GM15510 (cell line): Measurements from ENCODE around the gene PROCA1.
A peak's percentile ranks its signal among the peaks of the same experiment; 100 is the strongest.

Experiments used
- POLR2A ChIP-seq: IDR thresholded peaks from 3 replicates; pipeline ENCODE4 v1.6.1; 2011; ENCODE audit warnings: borderline replicate concordance; ENCODE audit not compliant: insufficient read length; ENCODE audit errors: extremely low read depth

The PROCA1 gene

DNA sequence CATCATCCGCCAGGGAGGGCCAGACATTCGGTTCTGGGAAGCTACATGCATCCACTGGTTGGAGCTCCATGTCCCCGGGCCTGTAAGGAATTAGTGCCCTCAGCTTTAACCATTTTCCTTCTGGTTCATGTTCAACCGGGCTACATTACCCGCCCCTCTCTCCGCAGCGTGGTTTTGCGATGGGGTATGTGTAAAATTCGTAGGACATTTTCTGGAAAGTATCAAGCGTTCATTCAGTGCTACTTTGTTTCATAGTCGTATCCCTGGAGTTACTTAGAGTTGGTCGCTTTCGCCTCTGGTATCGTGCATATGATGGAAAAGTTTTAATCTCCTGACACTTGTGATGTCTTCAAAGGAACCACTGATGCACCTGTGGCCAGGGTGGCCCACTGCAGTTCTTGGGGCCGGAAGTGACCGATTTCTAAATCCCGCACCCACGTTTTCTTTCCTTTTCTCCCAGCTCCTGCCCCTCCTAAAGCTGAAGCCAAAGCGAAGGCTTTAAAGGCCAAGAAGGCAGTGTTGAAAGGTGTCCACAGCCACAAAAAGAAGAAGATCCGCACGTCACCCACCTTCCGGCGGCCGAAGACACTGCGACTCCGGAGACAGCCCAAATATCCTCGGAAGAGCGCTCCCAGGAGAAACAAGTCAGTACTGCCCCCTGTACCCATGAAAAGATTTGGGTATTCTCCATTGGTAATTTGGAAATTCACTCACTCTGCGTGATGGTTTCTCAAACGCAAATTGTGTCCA is 8.7 kb upstream of the PROCA1 start:
- TF ChIP-seq POLR2A, result no peak

DNA sequence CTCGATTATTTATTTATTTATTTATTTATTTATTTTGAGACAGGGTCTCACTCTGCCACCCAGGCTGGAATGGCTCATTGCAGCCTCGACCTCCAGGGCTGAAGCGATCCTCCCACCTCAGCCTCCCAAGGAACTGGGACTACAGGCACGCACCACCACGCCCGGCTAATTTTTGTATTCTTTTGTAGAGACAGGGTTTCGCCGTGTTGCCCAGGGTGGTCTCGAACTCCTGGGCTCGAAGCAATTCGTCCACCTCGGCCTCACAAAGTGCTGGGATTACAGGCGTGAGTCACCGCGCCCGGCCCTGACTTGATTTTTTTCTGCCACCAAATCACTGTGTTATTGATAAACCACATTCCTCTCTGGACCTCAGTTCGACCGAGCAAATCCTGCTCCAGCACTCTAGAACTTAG is 7.3 kb upstream of the PROCA1 start:
- no peak for TF ChIP-seq POLR2A

DNA sequence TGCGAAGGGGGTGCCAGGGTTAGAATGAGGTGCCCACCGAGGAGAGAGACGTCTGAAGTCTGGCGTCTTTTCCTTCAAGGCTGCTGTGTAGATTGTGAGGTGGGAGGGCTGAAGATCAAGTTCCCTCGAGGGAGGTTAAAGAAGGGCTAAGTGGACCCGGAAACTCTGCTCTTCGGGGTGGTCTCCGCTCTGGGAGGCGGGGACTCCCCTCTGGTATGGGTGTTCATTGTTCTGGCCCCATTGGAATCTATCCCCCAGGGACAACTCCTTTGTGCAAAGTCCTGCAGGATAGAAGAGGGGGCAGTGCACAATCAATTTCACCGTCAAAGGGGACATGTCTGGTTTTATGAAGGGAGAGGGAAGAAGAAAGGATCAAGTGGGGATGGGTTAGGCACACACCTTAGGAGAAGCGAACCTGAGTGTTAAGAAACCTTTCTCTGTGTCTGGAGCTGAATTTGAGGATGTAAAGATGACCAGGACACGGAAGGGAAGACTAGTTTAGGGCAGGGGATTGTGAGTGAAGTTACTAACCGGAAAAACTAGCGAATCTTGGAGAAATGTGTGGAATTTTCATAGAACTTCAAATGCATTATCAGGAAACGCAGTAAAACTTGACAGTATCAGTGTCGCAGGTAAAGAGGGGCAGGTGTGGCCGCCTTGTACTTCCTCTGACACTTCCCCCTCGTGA is 6.8 kb upstream of the PROCA1 start:
- no peak for TF ChIP-seq POLR2A

DNA sequence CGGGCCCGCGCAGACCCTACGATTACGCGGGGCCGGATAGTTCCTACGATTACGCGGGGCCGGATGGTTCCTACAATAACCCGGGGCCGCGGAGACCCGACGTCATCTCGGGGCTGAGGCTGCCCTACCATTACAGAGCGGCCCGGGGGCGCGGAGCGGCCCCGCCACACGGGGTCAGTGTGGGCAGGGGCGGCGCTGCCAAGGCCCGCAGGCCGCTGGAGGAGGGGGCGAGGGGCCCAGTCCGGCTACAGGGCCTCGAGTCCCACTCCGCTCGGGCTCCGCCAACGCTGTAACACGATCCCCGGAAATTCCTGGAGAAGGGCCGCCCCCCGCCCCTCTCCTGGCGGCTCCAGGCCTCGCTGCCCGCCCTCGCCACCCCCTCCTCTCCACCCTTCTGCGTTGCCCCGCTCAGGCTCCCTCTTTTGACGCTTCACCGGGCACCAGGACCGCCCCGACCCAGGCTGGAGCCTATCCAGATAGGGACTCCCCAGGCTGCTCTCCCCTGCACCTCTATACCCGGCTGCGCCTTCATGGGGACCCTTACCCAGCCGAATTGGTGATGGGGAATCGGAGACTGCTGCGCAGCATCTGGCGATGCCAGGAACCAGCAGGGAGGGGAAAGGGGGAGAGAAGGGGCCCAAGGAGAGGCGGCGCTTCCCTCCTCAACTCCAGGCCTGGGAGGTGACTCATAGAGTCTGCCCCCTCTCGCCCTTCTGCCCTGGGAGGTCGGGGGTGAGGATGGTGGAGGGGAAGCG is 6.1 kb upstream of the PROCA1 start, which contains the start of gene RAB34:
RAB34 (minus strand) TSS at position 291 of the 755 bp plus-strand sequence. CDS start 602 bp downstream, outside the sequence.
- TF ChIP-seq POLR2A, result peak; percentile 47

DNA sequence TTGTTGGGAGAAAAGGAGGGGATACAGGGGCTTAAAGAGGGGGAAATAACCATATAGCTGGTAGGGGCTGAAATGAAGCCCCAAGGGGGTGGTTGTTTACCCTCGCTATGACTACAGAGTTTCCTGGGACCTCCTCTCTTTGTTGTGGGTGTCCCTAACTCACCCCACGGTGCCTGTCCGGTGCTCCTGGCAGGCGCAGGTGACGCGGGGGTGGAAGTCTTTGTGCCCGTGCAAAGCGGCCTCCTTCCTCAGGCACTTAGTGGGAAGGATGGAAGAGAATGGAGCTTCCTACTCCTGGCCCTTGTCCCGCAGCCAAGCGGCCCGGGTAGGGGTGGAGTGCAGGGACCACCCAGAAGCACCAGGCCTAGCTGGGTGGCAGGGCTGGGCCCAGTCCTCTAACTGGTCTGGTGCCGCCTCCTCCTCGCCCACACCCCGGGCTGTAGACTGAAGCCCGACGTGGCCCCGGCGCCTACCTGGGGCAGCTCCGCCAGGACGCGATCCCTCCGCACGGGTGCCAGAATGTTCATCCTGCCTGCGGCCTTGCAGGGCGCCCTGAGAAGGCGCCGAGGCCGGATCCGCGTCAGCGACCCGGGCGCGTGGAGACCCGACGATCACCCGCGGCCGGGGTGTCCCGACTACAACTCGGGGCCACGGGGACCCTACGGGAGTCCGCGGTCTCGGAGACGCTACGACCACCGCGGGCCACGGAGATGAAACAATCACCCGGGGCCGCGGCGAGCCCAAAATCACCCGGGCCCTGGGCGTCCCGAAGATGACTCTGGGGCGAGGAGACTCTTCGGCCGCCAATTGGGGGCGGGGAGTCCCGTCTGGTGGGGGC is 5.3 kb upstream of the PROCA1 start:
- TF ChIP-seq POLR2A, result no peak

DNA sequence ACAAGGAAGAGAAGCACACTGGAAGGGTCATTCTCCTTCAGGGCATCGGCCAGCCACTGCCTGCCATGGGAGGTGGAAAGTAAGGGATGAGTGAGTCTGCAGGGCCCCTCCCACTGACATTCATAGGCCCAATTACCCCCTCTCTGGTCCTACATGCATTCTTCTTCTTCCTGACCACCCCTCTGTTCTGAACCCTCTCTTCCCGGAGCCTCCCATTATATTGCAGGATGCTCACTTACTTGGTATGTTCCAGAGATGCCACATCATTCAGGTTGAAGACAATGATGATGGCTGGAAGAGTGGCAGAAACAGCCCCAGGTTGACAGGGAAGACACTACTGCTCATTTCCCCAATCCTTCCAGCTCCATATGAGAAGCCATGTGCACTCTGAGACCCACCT is 3.5 kb upstream of the PROCA1 start:
- no peak for TF ChIP-seq POLR2A

DNA sequence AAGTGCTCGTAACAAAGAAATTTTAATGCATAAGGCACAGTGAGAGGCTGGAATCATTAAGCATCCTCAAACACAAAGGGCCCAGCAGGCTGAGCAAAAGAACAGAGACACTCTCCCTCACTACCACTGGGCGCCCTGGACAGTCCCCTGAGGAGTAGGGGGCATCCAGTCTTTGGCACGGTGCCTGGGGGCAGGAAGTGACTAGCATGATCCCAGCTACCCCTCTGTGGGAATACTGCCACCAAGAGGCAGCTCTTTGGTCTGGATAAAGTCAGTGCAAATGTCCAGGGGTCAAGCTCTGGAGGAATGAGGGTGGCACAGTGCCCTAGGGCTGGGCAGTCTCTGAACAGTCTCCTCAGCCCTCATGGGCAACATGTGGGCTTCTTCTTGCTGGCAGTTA is 2.6 kb upstream of the PROCA1 start:
- no peak for TF ChIP-seq POLR2A

DNA sequence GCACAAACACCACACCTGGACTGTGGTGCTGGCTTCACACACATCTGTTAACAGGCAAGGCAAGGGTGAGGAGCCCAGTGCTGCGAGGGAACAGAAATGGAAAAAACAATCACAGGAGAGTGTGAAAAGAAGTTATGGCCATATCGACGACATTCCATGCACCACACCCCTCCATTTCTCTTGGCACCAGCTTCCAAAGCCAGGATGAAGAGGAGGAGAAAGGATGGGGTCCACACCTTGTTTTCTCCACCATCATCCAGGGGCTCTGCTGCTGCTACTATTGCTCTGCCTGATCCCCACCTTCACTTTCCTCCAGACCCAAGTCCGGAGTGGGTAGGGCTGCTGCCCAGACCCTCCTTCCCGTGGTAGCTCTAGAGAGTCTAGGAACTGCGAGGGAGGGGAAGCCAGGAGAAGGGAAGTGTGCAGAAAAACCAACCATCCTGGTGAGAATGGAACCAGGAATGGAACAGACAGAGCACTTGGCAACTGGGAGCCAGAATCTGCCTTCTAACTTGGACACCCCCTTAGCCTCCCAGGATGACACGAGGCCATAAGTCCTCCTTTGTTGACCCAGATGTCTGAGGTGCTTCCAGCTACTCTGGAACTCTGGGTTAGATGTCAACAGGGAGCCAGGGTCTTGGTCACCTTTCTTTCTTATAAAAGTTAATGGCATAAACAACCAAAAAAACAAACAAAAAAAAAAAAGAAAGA is 1.2 kb upstream of the PROCA1 start:
- TF ChIP-seq POLR2A, result no peak

DNA sequence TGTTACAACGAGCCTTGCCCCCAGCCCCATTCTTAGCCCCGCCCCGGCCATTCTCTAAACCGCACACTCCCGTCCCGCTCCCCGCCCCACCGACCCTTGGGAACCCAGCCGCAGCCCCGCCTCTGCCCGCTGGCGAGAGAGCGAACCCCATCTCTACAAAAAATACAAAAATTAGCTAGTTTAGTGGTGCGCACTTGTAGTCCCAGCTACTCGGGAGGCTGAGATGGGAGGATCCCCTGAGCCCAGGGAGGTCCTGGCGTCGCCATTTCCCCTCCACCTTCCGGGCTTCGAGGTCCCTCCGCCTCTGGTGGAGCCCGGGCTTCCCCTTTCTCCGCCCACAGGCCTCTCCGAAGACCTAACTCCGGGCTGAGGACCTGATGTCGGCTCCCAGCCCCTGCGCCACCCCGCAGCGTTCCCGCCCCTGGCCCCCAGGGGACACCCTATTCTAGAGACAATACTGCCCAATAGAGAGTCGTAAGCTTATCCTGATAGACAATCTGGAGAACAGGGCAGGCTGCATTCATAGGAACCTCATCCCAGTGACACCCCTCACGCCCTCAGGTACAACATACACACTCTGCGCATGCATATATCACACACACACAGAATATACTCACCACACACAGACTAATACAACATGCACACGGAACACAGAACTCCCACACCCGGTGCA is 480 bp upstream of the PROCA1 start:
- peak; percentile 37 for TF ChIP-seq POLR2A

DNA sequence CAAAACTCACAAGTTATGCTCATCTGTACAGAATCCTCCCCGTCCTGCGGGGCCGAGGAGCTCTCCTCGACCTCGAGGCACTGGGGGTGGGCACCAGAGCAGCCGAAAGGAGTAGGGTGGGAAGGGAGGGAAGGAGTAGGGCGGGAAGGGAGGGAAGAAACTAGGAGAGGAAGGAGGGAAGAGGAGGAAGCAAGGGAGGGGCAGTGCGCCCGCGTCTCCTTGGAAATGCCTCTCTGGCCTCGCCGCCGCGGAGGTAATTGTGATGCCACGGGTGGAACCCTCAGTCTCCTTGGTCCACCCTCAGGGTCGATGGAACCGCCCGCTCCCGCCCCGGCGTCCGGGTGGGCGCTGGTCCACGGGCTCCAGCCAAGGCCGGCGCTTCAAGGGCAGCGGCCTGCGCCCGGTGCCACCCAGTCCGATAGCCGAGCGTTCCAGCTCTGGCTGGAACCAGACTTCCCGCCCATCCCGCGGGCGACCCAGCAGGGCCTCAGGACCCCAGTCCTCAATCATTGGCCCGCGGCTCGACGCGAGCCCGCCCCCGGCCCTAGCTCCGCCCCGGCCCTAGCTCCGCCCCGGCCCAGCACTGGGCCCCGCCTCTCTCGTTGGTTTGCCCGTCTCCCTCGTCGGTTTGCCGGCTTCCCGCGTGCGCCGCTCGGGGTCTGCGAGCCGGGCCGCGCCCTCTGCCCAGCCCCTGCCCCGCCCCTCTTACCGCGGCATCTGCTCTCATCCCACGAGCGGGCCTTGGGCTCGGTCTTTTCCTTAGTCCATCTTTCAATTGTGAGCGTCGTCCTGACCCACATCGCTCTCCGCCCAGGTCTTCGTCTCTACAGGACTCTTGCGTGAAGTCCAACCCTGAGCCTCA is 596 bp downstream of the PROCA1 start:
- peak; percentile 71 for TF ChIP-seq POLR2A

DNA sequence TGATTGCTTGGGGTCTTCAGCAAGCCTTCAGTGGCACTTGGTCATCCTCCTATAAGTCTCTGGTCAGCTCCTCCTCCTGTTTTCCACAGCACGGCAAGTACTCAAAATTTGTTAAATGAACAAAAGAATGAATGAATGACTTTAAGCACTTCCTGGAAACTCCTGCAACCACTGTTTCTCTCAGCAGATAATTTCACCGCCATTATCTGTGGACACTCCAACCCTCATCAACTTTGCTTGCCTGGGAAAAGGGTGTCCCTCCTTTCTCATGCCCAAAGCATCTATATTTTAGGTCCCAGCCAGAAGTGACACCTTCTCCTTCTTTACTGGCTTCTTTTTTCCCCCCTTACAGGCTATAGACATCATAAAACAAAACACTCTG is 4.4 kb downstream of the PROCA1 start:
- TF ChIP-seq POLR2A, result no peak

DNA sequence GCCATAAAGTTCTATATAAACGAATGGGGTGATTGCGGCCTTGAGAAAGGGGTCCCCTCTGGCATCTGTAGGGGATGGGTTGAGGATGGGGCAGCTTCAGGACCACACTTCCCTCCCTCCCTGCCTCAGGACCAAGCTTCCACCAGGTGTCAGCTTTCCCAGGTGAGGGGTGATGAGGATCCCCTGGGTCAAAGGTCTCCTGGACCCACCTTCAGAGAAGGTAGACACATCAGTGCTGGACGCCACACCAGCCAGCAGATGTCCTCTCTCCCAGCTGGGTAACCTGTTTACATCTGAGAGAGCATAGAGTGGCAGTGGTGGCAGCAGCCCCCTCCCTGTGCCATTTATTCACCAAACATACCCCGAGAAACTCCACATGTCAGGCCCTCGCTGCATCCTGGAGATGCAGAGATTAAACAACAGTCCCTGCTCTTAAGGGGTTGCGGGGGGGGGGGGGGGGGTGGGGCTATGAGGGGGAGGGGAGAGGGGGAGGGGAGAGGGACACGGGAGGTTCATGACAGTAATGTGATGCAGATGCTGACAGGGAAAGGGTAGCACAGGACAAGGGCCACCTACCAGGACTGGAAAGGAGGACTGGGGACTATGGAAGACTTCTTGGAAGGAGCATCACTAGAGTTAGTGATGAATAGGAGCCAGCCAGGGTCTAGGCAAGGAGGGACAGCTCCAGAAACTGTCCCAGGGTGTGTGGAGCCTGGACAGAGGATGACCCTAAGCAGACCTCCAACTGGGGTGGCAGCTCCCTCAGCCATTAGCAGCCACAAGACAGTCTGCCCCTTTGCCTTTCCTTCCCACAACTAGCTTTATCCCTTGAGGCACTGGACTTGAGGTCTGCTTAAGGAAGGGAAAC is 5.0 kb downstream of the PROCA1 start:
- no peak for TF ChIP-seq POLR2A

DNA sequence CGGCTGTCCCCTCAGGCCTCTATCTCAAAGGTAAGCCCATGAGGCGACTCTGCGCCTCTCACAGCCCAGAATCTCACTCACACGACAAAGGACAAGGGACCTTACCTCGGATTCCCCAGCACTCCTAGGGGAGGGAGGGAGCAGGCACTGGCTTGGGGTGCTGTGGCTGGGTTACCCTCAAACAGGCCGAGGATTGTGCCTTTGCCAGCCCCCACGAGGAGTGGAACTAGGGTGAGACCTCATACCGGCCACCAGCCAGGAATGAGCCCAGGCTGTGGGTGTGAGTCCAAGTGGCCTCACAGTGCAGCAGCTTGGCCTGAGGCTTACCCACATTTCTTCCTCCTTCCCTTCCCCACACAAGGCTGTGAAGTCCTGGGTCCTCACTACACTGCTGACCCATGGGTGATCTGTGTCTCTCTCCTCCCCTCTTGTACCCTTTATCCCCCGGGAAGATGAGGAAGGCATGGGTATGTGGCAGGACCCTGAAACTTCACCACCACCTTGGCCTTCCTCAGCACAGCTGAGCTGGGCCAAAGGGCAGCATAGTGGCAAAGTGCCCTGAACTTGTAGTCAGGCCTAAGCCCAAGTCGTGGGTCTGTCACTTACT is 5.9 kb downstream of the PROCA1 start:
- TF ChIP-seq POLR2A, result no peak
